DND-41 (cell line): Measurements from ENCODE around the gene VPS37D.

Experiments used
- EZH2 ChIP-seq: IDR thresholded peaks from 3 replicates; pipeline ENCODE4 v1.6.1; 2012; ENCODE audit warnings: borderline replicate concordance, low read depth, mild to moderate bottlenecking, moderate library complexity, low read length, inconsistent platforms; ENCODE audit not compliant: severe bottlenecking
- TF ChIP-seq, protein P1 (sequence below): IDR thresholded peaks from 2 replicates; pipeline ENCODE4 v1.5.1; 2012; ENCODE audit warnings: borderline replicate concordance, low read length, moderate library complexity, mild to moderate bottlenecking; ENCODE audit not compliant: poor library complexity, severe bottlenecking; ENCODE audit errors: extremely low read depth

DNA sequence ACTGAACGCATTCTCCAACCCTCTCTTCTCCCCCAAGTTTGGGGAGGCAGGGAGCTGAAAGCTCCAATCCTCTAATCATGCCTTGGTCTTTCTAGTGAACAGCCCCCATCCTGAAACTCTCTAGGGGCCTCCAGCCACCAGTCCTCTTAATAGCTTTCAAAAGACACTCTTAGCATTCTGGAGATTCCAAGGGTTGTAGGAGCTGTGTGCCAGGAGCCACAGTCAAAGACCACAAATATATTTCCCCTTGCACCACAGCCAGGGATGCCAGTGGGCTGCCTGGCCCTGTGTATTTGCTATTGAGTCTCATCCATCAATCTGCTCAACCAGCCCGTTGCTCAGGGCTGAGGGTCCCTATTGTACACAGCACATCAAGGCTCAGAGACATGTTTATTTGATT, 24.8 kb upstream of the VPS37D start:
- TF ChIP-seq, protein P1, sequence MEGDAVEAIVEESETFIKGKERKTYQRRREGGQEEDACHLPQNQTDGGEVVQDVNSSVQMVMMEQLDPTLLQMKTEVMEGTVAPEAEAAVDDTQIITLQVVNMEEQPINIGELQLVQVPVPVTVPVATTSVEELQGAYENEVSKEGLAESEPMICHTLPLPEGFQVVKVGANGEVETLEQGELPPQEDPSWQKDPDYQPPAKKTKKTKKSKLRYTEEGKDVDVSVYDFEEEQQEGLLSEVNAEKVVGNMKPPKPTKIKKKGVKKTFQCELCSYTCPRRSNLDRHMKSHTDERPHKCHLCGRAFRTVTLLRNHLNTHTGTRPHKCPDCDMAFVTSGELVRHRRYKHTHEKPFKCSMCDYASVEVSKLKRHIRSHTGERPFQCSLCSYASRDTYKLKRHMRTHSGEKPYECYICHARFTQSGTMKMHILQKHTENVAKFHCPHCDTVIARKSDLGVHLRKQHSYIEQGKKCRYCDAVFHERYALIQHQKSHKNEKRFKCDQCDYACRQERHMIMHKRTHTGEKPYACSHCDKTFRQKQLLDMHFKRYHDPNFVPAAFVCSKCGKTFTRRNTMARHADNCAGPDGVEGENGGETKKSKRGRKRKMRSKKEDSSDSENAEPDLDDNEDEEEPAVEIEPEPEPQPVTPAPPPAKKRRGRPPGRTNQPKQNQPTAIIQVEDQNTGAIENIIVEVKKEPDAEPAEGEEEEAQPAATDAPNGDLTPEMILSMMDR = no peak
- TF ChIP-seq EZH2 = no peak
